HAP-1 (cell line): ENCODE results near the gene ADRM1.

Experiments
- DNase-seq, 2 experiments: peaks; one replicate each; pipeline ENCODE4 v3.0.0-alpha.2; 2016 to 2020; ENCODE audit warnings: low spot score in 2 of 2
- H3K27me3 ChIP-seq: fragments of 250-450 bp; sonication (Bioruptor Pico); 2 replicates; pipeline ENCODE4 v1.5.1; 2020; ENCODE audit warnings: low read depth, mild to moderate bottlenecking, moderate library complexity
- H3K36me3 ChIP-seq: fragments of 250-450 bp; sonication (Bioruptor Pico); replicated peaks from 2 replicates; pipeline ENCODE4 v1.5.1; 2020; ENCODE audit warnings: mild to moderate bottlenecking
- H3K4me1 ChIP-seq: fragments of 250-450 bp; sonication (Bioruptor Pico); 2 replicates; pipeline ENCODE4 v1.5.1; 2020; ENCODE audit warnings: mild to moderate bottlenecking
- H3K4me3 ChIP-seq: fragments of 250-450 bp; sonication (Bioruptor Pico); 2 replicates; pipeline ENCODE4 v1.5.1; 2020; ENCODE audit warnings: mild to moderate bottlenecking, moderate library complexity
- H3K9me3 ChIP-seq: fragments of 250-450 bp; sonication (Bioruptor Pico); 2 replicates; pipeline ENCODE4 v1.5.1; 2020; ENCODE audit warnings: mild to moderate bottlenecking, moderate library complexity
- in situ Hi-C: fragments of 300-500 bp; cut with MboI; formaldehyde crosslinking; loops from 3 replicates; pipeline ENCODE4 v1.14.3; 2020; ENCODE audit warnings: low sequenced_read_pairs, inconsistent platforms, mixed read lengths

ADRM1 gene

GRCh38 chr20:62306414-62307187 lies 3.8 kb downstream of the ADRM1 start:
- Histone ChIP-seq H3K9me3 (no peaks in the 10 kb centered on the region), H3K27me3 (no peaks in the 10 kb centered on the region), H3K4me1 (peaks cover 11% of the 10 kb centered on the region), H3K36me3 (peaks cover 78% of the 10 kb centered on the region), H3K4me3 (no peak overlapping the region)
- in situ Hi-C loops, result loop anchor here (5.0 kb wide), 1 partner anchor 76 kb away; no protein-coding TSS in a partner anchor
- no peak for DNase-seq

- no peak overlapping the region for H3K4me3 ChIP-seq
- H3K9me3 ChIP-seq, result no peaks in the 10 kb centered on the region
- no peak for DNase-seq
- H3K36me3 ChIP-seq, result peaks cover 85% of the 10 kb centered on the region
- in situ Hi-C loops, result loop anchor here (5.0 kb wide), 1 partner anchor 75 kb away; no protein-coding TSS in a partner anchor
- peaks cover 11% of the 10 kb centered on the region for H3K4me1 ChIP-seq
- H3K27me3 ChIP-seq, result no peaks in the 10 kb centered on the region
These were observed 4.7 kb downstream of the ADRM1 start for GRCh38 chr20:62307226-62308101.

- Histone ChIP-seq H3K36me3 (peaks cover 88% of the 10 kb centered on the region), H3K4me1 (peaks cover 11% of the 10 kb centered on the region), H3K27me3 (no peaks in the 10 kb centered on the region), H3K4me3 (no peak overlapping the region), H3K9me3 (no peaks in the 10 kb centered on the region)
- DNase-seq, result no peak
- in situ Hi-C loops, result loop anchor here (5.0 kb wide), 1 partner anchor 74 kb away; no protein-coding TSS in a partner anchor
These were observed 5.5 kb downstream of the ADRM1 start for GRCh38 chr20:62308102-62308822.

GRCh38 chr20:62309198-62309944 lies 6.6 kb downstream of the ADRM1 start:
- no peak for DNase-seq
- peaks cover 82% of the 10 kb centered on the region for H3K36me3 ChIP-seq
- in situ Hi-C loops, result loop anchor here (5.0 kb wide), 1 partner anchor 73 kb away; no protein-coding TSS in a partner anchor
- no peaks in the 10 kb centered on the region for H3K9me3 ChIP-seq
- peaks cover 6% of the 10 kb centered on the region for H3K4me1 ChIP-seq
- H3K27me3 ChIP-seq, result no peaks in the 10 kb centered on the region
- no peak overlapping the region for H3K4me3 ChIP-seq

GRCh38 chr20:62309947-62310756 lies 7.4 kb downstream of the ADRM1 start:
- peaks cover 80% of the 10 kb centered on the region for H3K36me3 ChIP-seq
- in situ Hi-C loops, result loop anchor here (5.0 kb wide), 1 partner anchor 72 kb away; no protein-coding TSS in a partner anchor
- DNase-seq, result no peak
- H3K27me3 ChIP-seq, result no peaks in the 10 kb centered on the region
- H3K4me1 ChIP-seq, result no peaks in the 10 kb centered on the region
- no peaks in the 10 kb centered on the region for H3K9me3 ChIP-seq
- H3K4me3 ChIP-seq, result no peak overlapping the region

- no peak overlapping the region for H3K4me3 ChIP-seq
- in situ Hi-C loops, result no loop called here
- H3K27me3 ChIP-seq, result no peaks in the 10 kb centered on the region
- H3K9me3 ChIP-seq, result no peaks in the 10 kb centered on the region
- peaks cover 79% of the 10 kb centered on the region for H3K36me3 ChIP-seq
- H3K4me1 ChIP-seq, result no peaks in the 10 kb centered on the region
- DNase-seq, result no peak
These were observed 7.9 kb downstream of the ADRM1 start for GRCh38 chr20:62310757-62311121.

GRCh38 chr20:62311150-62311549 lies 8.4 kb downstream of the ADRM1 start:
- Histone ChIP-seq H3K36me3 (peaks cover 79% of the 10 kb centered on the region), H3K4me3 (no peak overlapping the region), H3K4me1 (no peaks in the 10 kb centered on the region), H3K27me3 (no peaks in the 10 kb centered on the region), H3K9me3 (no peaks in the 10 kb centered on the region)
- DNase-seq, result no peak
- in situ Hi-C loops, result no loop called here

GRCh38 chr20:62311832-62312661 lies 9.2 kb downstream of the ADRM1 start:
- in situ Hi-C loops, result no loop called here
- H3K36me3 ChIP-seq, result peaks cover 79% of the 10 kb centered on the region

GRCh38 chr20:62312662-62312977 lies 9.8 kb downstream of the ADRM1 start:
- no peak overlapping the region for H3K4me3 ChIP-seq
- H3K4me1 ChIP-seq, result no peaks in the 10 kb centered on the region
- no peaks in the 10 kb centered on the region for H3K27me3 ChIP-seq
- peaks cover 79% of the 10 kb centered on the region for H3K36me3 ChIP-seq
- no peak for DNase-seq
- H3K9me3 ChIP-seq, result no peaks in the 10 kb centered on the region
- in situ Hi-C loops, result no loop called here

More at GRCh38 chr20:62311832-62312661, 9.2 kb downstream of the ADRM1 start:
- Histone ChIP-seq H3K9me3 (no peaks in the 10 kb centered on the region), H3K4me1 (no peaks in the 10 kb centered on the region), H3K27me3 (no peaks in the 10 kb centered on the region), H3K4me3 (no peak overlapping the region)
- no peak for DNase-seq

- no peak overlapping the region for H3K4me3 ChIP-seq
- no peak for DNase-seq
- no peaks in the 10 kb centered on the region for H3K27me3 ChIP-seq
- H3K9me3 ChIP-seq, result no peaks in the 10 kb centered on the region
- in situ Hi-C loops, result no loop called here
- no peaks in the 10 kb centered on the region for H3K4me1 ChIP-seq
- peaks cover 75% of the 10 kb centered on the region for H3K36me3 ChIP-seq
These were observed 10.2 kb downstream of the ADRM1 start for GRCh38 chr20:62313021-62313420.

GRCh38 chr20:62313460-62314338 lies 10.9 kb downstream of the ADRM1 start:
- H3K36me3 ChIP-seq, result peaks cover 72% of the 10 kb centered on the region
- DNase-seq, result no peak
- no peaks in the 10 kb centered on the region for H3K4me1 ChIP-seq
- no peaks in the 10 kb centered on the region for H3K27me3 ChIP-seq
- no peaks in the 10 kb centered on the region for H3K9me3 ChIP-seq
- H3K4me3 ChIP-seq, result no peak overlapping the region
- in situ Hi-C loops, result no loop called here
